DOHH2 (cell line): ENCODE measurements around the gene RTKN.
"Not testable (repeated sequence)": the region's sequence is repeated elsewhere in the genome, so short reads cannot be mapped to it uniquely, and the experiment has no call there.

Source experiments
- H3F3A ChIP-seq: fragments of 200-600 bp; sonication (generic), shearing (Covaris generic); 2 replicates; pipeline ENCODE4 v1.6.0; 2016; ENCODE audit warnings: antibody characterized with exemption, mild to moderate bottlenecking; ENCODE audit not compliant: control insufficient read depth, insufficient read depth
- H3K27ac ChIP-seq: fragments of 200-600 bp; sonication (generic); 2 replicates; pipeline ENCODE4 v1.5.1; 2014; ENCODE audit warnings: low read depth, mild to moderate bottlenecking, low read length, moderate library complexity
- H3K27me3 ChIP-seq: fragments of 200-600 bp; sonication (generic); 2 replicates; pipeline ENCODE4 v1.6.1; 2014; ENCODE audit warnings: mild to moderate bottlenecking, low read length, mixed read lengths; ENCODE audit not compliant: control insufficient read depth
- H3K36me3 ChIP-seq: fragments of 200-600 bp; sonication (generic); 2 replicates; pipeline ENCODE4 v1.6.1; 2014; ENCODE audit warnings: mild to moderate bottlenecking, low read length, moderate library complexity, mixed read lengths; ENCODE audit not compliant: control insufficient read depth
- H3K4me1 ChIP-seq: fragments of 200-600 bp; sonication (generic); 2 replicates; pipeline ENCODE4 v1.6.1; 2014; ENCODE audit warnings: mild to moderate bottlenecking, low read length, mixed read lengths; ENCODE audit not compliant: control insufficient read depth
- H3K4me2 ChIP-seq: fragments of 200-600 bp; sonication (generic); 2 replicates; pipeline ENCODE4 v1.6.0; 2014; ENCODE audit warnings: mild to moderate bottlenecking, low read length, moderate library complexity
- H3K4me3 ChIP-seq: fragments of 200-600 bp; sonication (generic); 2 replicates; pipeline ENCODE4 v1.5.1; 2014; ENCODE audit warnings: mild to moderate bottlenecking, low read length, mixed read lengths
- H3K79me2 ChIP-seq: fragments of 200-600 bp; sonication (generic); 2 replicates; pipeline ENCODE4 v1.6.1; 2014; ENCODE audit warnings: mild to moderate bottlenecking, low read length, mixed read lengths; ENCODE audit not compliant: control insufficient read depth
- H3K9me2 ChIP-seq: fragments of 200-600 bp; sonication (generic); replicated peaks from 2 replicates; pipeline ENCODE4 v1.6.1; 2014; ENCODE audit warnings: mild to moderate bottlenecking, low read length, mixed read lengths; ENCODE audit not compliant: control insufficient read depth
- H3K9me3 ChIP-seq: fragments of 200-600 bp; sonication (generic); 2 replicates; pipeline ENCODE4 v1.6.1; 2014; ENCODE audit warnings: antibody characterized with exemption, low read length, mixed read lengths; ENCODE audit not compliant: control insufficient read depth, insufficient read depth
- H4K20me1 ChIP-seq: fragments of 200-600 bp; sonication (generic); 2 replicates; pipeline ENCODE4 v1.6.0; 2014; ENCODE audit warnings: low read depth, mild to moderate bottlenecking, antibody characterized with exemption, low read length, moderate library complexity; ENCODE audit not compliant: control insufficient read depth, insufficient read depth
- EZH2phosphoT487 ChIP-seq: fragments of 200-600 bp; sonication (generic); IDR thresholded peaks from 2 replicates; pipeline ENCODE4 v1.6.1; 2017; ENCODE audit warnings: borderline replicate concordance, mild to moderate bottlenecking, antibody characterized with exemption, low read length, moderate library complexity, mixed read lengths
- TF ChIP-seq, protein P1 (sequence below): fragments of 200-600 bp; sonication (generic); IDR thresholded peaks from one replicate; pipeline ENCODE4 v1.5.1; 2014; ENCODE audit warnings: antibody characterized with exemption, mild to moderate bottlenecking, low read depth, low read length; ENCODE audit not compliant: poor library complexity, severe bottlenecking

RTKN gene

DNA sequence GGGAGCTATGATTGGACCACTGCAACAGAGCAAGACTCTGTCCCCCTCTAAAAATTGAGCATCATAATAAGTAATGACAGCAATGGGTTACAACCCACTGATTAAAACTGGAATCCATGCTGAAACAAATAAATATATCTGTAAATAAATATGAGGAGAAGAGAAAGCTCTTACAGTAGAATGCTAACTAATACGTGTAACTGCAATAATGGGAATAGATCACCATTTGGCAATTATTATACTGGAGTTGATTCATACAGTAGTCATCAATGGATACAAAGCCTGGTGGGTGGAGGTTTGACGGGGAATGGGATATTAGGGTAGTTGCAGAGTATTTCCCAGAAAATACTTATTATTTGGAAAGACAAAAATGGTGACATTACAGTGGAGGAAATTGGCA is 7.0 kb upstream of the RTKN start:
- Histone ChIP-seq H3F3A (peaks cover 5% of the 10 kb centered on the region), H3K4me3 (no peak overlapping the region), H3K9me2 (no peaks in the 10 kb centered on the region), H3K4me2 (no peak overlapping the region), H3K36me3 (no peaks in the 10 kb centered on the region), H3K27me3 (peaks cover 14% of the 10 kb centered on the region), H3K79me2 (no peaks in the 10 kb centered on the region), H3K9me3 (no peaks in the 10 kb centered on the region), H3K27ac (no peak overlapping the region), H3K4me1 (peaks cover 22% of the 10 kb centered on the region), H4K20me1 (no peaks in the 10 kb centered on the region)
- TF ChIP-seq, protein P1, sequence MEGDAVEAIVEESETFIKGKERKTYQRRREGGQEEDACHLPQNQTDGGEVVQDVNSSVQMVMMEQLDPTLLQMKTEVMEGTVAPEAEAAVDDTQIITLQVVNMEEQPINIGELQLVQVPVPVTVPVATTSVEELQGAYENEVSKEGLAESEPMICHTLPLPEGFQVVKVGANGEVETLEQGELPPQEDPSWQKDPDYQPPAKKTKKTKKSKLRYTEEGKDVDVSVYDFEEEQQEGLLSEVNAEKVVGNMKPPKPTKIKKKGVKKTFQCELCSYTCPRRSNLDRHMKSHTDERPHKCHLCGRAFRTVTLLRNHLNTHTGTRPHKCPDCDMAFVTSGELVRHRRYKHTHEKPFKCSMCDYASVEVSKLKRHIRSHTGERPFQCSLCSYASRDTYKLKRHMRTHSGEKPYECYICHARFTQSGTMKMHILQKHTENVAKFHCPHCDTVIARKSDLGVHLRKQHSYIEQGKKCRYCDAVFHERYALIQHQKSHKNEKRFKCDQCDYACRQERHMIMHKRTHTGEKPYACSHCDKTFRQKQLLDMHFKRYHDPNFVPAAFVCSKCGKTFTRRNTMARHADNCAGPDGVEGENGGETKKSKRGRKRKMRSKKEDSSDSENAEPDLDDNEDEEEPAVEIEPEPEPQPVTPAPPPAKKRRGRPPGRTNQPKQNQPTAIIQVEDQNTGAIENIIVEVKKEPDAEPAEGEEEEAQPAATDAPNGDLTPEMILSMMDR, result no peak
- no peak for TF ChIP-seq EZH2phosphoT487

DNA sequence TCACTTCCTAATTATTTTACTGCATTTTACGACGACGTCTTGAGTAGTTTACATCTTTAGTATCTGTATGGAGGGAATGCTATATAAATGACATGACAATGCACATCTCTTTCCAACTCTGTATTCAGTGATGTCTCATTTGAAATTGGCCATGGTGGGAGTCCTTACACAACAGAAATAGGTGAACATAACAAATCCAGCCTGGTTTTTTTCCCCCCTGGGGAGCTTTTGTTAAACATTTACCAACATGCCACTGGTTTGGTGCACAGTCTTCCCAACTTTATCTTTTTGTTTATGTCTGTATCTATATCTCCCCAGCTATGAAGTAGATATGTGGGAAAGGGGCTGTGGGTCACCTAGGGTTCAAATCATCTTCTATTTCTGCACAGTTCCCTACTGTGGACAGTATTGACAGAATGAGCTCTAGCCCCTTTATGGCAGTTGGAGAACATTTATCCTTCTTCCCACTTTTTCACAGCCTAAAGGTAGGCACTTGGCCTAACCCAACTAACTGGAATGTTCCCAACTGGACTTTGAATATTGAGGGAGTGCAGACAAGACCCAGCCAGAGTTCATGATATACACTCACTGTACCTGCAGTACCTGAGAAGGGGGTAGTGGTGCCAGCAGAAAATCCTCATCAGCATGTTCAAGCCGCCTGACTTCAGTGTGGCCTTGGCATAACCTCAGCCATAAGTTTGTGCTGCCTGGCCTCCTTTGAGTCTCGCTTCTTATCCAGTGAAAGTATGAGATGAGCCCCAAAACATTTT is 5.7 kb upstream of the RTKN start:
- Histone ChIP-seq H4K20me1 (no peaks in the 10 kb centered on the region), H3F3A (peaks cover 1% of the 10 kb centered on the region; the same call in 1 of the 2 replicates), H3K27ac (no peak overlapping the region), H3K9me3 (no peaks in the 10 kb centered on the region), H3K4me3 (no peak overlapping the region), H3K4me1 (peaks cover 16% of the 10 kb centered on the region), H3K9me2 (no peaks in the 10 kb centered on the region), H3K36me3 (no peaks in the 10 kb centered on the region), H3K27me3 (peaks cover 15% of the 10 kb centered on the region), H3K4me2 (no peak overlapping the region), H3K79me2 (no peaks in the 10 kb centered on the region)
- TF ChIP-seq EZH2phosphoT487, result no peak
- TF ChIP-seq, protein P1, result no peak

DNA sequence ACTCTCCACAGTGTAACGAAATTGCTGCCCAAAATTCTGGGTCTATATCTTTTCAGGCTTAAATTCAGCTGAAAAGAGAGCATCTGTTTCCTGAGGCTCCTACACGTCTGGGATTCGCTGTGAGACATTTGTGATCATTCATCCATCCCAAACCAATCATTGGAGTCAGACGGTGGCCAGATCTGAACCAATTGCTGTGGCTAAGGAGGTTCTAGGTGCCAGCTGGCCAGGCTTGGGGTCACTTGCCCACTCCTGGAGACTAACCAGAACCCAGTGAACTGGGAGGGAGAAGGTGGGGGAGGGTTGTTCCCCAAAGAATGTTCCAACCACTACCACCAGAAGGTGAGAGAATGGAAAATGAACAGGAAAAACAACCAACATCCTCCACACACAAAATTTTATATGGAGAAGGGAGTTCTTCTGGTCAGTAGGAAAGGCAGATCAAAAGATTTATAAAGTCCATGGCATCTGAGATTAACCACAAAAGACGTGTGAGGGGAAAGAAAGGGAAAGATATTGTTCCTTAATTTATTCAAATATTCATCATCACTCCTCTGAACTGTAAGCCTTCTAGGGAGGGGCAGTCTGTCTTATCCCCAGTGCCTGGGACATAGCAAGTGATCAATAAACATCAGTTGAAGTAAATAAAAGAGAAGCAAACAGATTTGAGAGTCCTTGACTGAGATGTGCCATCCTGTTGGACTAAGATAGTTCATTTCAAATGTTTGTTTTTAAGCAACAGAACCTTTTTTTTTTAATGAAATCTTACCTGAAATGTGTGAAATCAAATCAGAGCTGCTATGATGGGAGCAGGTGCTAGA is 3.0 kb upstream of the RTKN start:
- no peak for TF ChIP-seq EZH2phosphoT487
- TF ChIP-seq, protein P1, result no peak
- Histone ChIP-seq H3K4me3 (peak overlapping the region; percentile 16; the same call in 1 of the 2 replicates), H3K9me2 (no peaks in the 10 kb centered on the region), H3K4me1 (peaks cover 30% of the 10 kb centered on the region), H3K9me3 (no peaks in the 10 kb centered on the region), H3K27me3 (peaks cover 31% of the 10 kb centered on the region), H4K20me1 (no peaks in the 10 kb centered on the region), H3K79me2 (no peaks in the 10 kb centered on the region), H3F3A (no peaks in the 10 kb centered on the region), H3K27ac (no peak overlapping the region), H3K4me2 (peak overlapping the region; percentile 33), H3K36me3 (no peaks in the 10 kb centered on the region)

DNA sequence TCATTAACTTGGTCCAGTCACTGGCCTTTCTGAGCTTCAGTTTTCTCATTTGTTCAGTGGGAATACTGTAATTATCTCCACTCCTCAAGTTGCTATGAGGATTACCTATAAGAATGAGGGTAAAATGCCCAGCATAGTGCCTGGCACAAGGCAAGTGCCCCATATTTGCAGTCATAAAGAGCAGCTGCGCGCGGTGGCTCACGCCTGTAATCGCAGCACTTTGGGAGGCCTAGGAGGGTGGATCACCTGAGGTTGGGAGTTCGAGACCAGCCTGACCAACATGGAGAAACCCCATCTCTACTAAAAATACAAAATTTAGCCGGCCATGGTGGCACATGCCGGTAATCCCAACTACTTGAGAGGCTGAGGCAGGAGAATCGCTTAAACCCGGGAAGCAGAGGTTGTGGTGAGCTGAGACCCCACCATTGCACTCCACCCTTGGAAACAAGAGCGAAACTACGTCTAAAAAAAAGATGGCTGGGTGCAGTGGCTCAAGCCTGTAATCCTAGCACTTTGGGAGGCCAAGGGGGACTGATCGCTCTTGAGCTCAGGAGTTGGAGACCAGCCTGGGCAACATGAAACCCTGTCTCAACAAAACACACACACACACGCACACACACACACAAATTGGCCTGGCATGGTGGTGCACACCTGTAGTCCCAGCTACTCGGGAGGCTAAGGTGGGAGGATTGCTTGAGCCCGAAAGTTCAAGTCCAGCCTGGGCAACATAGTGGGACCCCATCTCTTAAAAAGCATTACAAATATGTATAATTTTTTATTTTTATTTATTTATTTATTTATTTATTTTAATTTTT is 953 bp upstream of the RTKN start:
- not testable (repeated sequence) for H3K9me3 ChIP-seq, H3K27ac ChIP-seq, H4K20me1 ChIP-seq, H3K4me2 ChIP-seq, H3K79me2 ChIP-seq, H3K9me2 ChIP-seq, H3F3A ChIP-seq, H3K4me3 ChIP-seq, H3K36me3 ChIP-seq
- H3K4me1 ChIP-seq, result peaks cover 37% of the 10 kb centered on the region
- H3K27me3 ChIP-seq, result peaks cover 31% of the 10 kb centered on the region
